Tibial nerve (tissue), 4 donors: Measurements from ENCODE around the gene TMBIM6.

Source experiments
- CTCF ChIP-seq, 5 experiments: fragments of 200-600 bp in 3 of 5; fragments of 450-650 bp in 2 of 5; sonication (generic) in 3 of 5; IDR thresholded peaks; one replicate each; pipeline ENCODE4 v1.5.1; 2016 to 2019; ENCODE audit warnings: antibody characterized with exemption in 5 of 5, mild to moderate bottlenecking in 3 of 5, moderate library complexity in 2 of 5
- EP300 ChIP-seq, 2 donors: sonication (generic); formaldehyde crosslinking; IDR thresholded peaks; one replicate each; pipeline ENCODE4 v1.6.1; 2017; ENCODE audit warnings: antibody characterized with exemption in 2 of 2, mild to moderate bottlenecking in 1 of 2
- POLR2A ChIP-seq, 2 donors: fragments of 450-650 bp; IDR thresholded peaks; one replicate each; pipeline ENCODE4 v1.6.1; 2017; ENCODE audit warnings: antibody characterized with exemption in 2 of 2, mild to moderate bottlenecking in 2 of 2, moderate library complexity in 2 of 2

DNA sequence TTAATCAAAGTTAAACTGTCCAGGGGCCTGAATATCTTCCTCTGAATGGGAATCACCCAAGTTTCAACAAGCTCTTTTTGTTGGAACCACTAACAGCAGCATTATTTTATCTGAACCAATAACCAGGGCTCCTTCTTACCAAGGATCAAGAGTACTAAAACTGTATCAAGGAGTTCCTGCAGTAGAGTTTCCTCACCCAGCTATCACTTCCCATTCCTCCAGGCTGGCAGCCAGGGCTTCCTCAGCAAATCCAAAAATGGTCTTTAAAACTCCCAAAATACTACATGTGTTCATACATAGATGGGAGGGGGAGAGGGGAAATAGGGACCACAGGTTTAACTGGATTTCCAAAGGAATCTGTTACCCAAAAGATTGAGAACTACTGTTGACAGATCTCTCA lies 44.6 kb upstream of the TMBIM6 start:
- TF ChIP-seq CTCF (IDR thresholded peaks at IDR 0.05), result no peak
- TF ChIP-seq POLR2A (IDR thresholded peaks at IDR 0.05), result no peak
- TF ChIP-seq EP300 (IDR thresholded peaks at IDR 0.05), result no peak
